ENCODE results near the gene TBC1D22A. TPM values are rescaled to one million over a fixed set of nuclear protein-coding genes. Genes with fewer than 3 reads are reported as not detected.

Gene TBC1D22A
- total and polyA plus RNA-seq, 2 experiments from 2014 or later, result 15.3 to 19.8 TPM

GRCh38 chr22:46812034-46812605 is 49.7 kb downstream of the TBC1D22A start:
- 89% methylated on average over 9 of the region's 10 CpGs for WGBS (ENCODE audit: low lambda C conversion rate, missing lambda C conversion rate)
- Histone ChIP-seq H3K27ac (no peak overlapping the region), H4K20me1 (ENCODE audit: insufficient read depth, poor library complexity, severe bottlenecking) (no peaks in the 10 kb centered on the region), H3K4me3 (no peak overlapping the region), H3K27me3 (no peaks in the 10 kb centered on the region), H2AFZ (no peak overlapping the region), H3K9me2 (replicated peaks; ENCODE audit: insufficient read depth) (no peaks in the 10 kb centered on the region), H3K9me3 (ENCODE audit: low read depth) (no peaks in the 10 kb centered on the region), H3K4me2 (no peak overlapping the region), H3K36me3 (replicated peaks; ENCODE audit: insufficient read depth, low read depth) (no peaks in the 10 kb centered on the region), H3K4me1 (ENCODE audit: insufficient read depth) (peaks cover 9% of the 10 kb centered on the region), H3K79me2 (peaks cover 9% of the 10 kb centered on the region)
- TF ChIP-seq CTCF (IDR thresholded peaks at IDR 0.05; ENCODE audit: poor library complexity) (no peak), EZH2 (IDR thresholded peaks at IDR 0.05; ENCODE audit: borderline replicate concordance) (no peak), EZH2phosphoT487 (IDR thresholded peaks at IDR 0.05; ENCODE audit: low read depth, severe bottlenecking, unreplicated experiment) (no peak)
- DNase-seq (ENCODE audit: low spot score), result no peak

GRCh38 chr22:46812788-46813187 is 50.3 kb downstream of the TBC1D22A start:
- Histone ChIP-seq H3K27me3 (no peaks in the 10 kb centered on the region), H3K4me3 (no peak overlapping the region), H3K36me3 (replicated peaks; ENCODE audit: insufficient read depth, low read depth) (no peaks in the 10 kb centered on the region), H3K27ac (no peak overlapping the region), H4K20me1 (ENCODE audit: insufficient read depth, poor library complexity, severe bottlenecking) (no peaks in the 10 kb centered on the region), H3K4me1 (ENCODE audit: insufficient read depth) (peaks cover 9% of the 10 kb centered on the region), H3K9me3 (ENCODE audit: low read depth) (no peaks in the 10 kb centered on the region), H3K9me2 (replicated peaks; ENCODE audit: insufficient read depth) (no peaks in the 10 kb centered on the region), H2AFZ (no peak overlapping the region), H3K4me2 (no peak overlapping the region), H3K79me2 (peaks cover 15% of the 10 kb centered on the region)
- TF ChIP-seq EZH2phosphoT487 (IDR thresholded peaks at IDR 0.05; ENCODE audit: low read depth, severe bottlenecking, unreplicated experiment), result no peak
- no peak for DNase-seq (ENCODE audit: low spot score)
- 76% methylated on average over 13 of the region's 13 CpGs for WGBS (ENCODE audit: low lambda C conversion rate, missing lambda C conversion rate)

- H4K20me1 ChIP-seq (ENCODE audit: insufficient read depth, poor library complexity, severe bottlenecking), result no peaks in the 10 kb centered on the region
- peaks cover 9% of the 10 kb centered on the region for H3K4me1 ChIP-seq (ENCODE audit: insufficient read depth)
- H3K4me3 ChIP-seq, result no peak overlapping the region
- no peak for DNase-seq (ENCODE audit: low spot score)
- H3K79me2 ChIP-seq, result peaks cover 28% of the 10 kb centered on the region
- no peak overlapping the region for H3K27ac ChIP-seq
- 75% methylated on average over 9 of the region's 9 CpGs for WGBS (ENCODE audit: low lambda C conversion rate, missing lambda C conversion rate)
- no peaks in the 10 kb centered on the region for H3K36me3 ChIP-seq (replicated peaks; ENCODE audit: insufficient read depth, low read depth)
- no peaks in the 10 kb centered on the region for H3K9me2 ChIP-seq (replicated peaks; ENCODE audit: insufficient read depth)
- H3K4me2 ChIP-seq, result no peak overlapping the region
- H3K9me3 ChIP-seq (ENCODE audit: low read depth), result no peaks in the 10 kb centered on the region
- TF ChIP-seq CTCF (IDR thresholded peaks at IDR 0.05; ENCODE audit: poor library complexity) (no peak), EZH2phosphoT487 (IDR thresholded peaks at IDR 0.05; ENCODE audit: low read depth, severe bottlenecking, unreplicated experiment) (no peak), EZH2 (IDR thresholded peaks at IDR 0.05; ENCODE audit: borderline replicate concordance) (no peak)
- no peak overlapping the region for H2AFZ ChIP-seq
- H3K27me3 ChIP-seq, result no peaks in the 10 kb centered on the region
Observed at GRCh38 chr22:46813816-46814597, 51.6 kb downstream of the TBC1D22A start.

GRCh38 chr22:46815132-46815531 is 52.7 kb downstream of the TBC1D22A start:
- Histone ChIP-seq H2AFZ (no peak overlapping the region), H3K9me2 (replicated peaks; ENCODE audit: insufficient read depth) (no peaks in the 10 kb centered on the region), H3K4me1 (ENCODE audit: insufficient read depth) (peaks cover 9% of the 10 kb centered on the region), H3K79me2 (peaks cover 35% of the 10 kb centered on the region), H3K36me3 (replicated peaks; ENCODE audit: insufficient read depth, low read depth) (no peaks in the 10 kb centered on the region), H3K4me3 (no peak overlapping the region), H3K27ac (no peak overlapping the region), H3K27me3 (no peaks in the 10 kb centered on the region), H3K4me2 (no peak overlapping the region), H4K20me1 (ENCODE audit: insufficient read depth, poor library complexity, severe bottlenecking) (no peaks in the 10 kb centered on the region), H3K9me3 (ENCODE audit: low read depth) (no peaks in the 10 kb centered on the region)
- TF ChIP-seq EZH2 (IDR thresholded peaks at IDR 0.05; ENCODE audit: borderline replicate concordance) (no peak), EZH2phosphoT487 (IDR thresholded peaks at IDR 0.05; ENCODE audit: low read depth, severe bottlenecking, unreplicated experiment) (no peak), CTCF (IDR thresholded peaks at IDR 0.05; ENCODE audit: poor library complexity) (no peak)
- 87% methylated on average over 12 of the region's 12 CpGs for WGBS (ENCODE audit: low lambda C conversion rate, missing lambda C conversion rate)
- DNase-seq (ENCODE audit: low spot score), result no peak
